ENCODE data around the gene PCSK1.

Gene PCSK1

DNA sequence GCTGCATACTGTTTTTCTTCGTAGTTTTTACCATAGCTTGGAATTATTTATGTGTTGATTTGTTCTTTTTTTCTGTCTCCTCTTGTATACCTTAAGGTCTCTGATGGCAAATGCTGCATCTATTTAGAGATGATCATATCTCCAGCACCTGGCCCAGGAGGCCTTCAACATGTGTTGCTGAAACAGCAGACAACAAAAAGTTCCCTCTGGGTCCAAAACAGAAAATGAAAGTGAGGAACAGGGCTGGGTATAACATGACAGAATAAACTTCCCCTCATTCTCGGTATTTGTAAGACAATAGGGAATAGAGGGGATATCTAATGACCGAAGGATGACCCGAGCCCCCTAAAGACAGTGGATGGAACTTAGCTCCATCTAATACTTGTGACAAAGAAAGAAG lies 22.7 kb upstream of the PCSK1 start:
- no peak overlapping the region for H3K4me2 ChIP-seq (ENCODE audit: low read length)
- no peak overlapping the region for H3K4me3 ChIP-seq (ENCODE audit: low read depth, low read length, poor library complexity, severe bottlenecking)
- H3K9me3 ChIP-seq (ENCODE audit: low read length): no peaks in the 10 kb centered on the region
- H4K20me1 ChIP-seq (ENCODE audit: insufficient read depth, low read length): no peaks in the 10 kb centered on the region
- no peaks in the 10 kb centered on the region for H3K79me2 ChIP-seq (ENCODE audit: insufficient read depth, low read length)
- H3K36me3 ChIP-seq (ENCODE audit: insufficient read depth, low read length): no peaks in the 10 kb centered on the region
- H3F3A ChIP-seq (ENCODE audit: insufficient read depth, low read length): no peaks in the 10 kb centered on the region
- no peak overlapping the region for H2AFZ ChIP-seq (ENCODE audit: low read length)
- H3K9ac ChIP-seq (ENCODE audit: low read length): no peak overlapping the region
- no peaks in the 10 kb centered on the region for H3K4me1 ChIP-seq (ENCODE audit: insufficient read depth, low read length, severe bottlenecking)
- TF ChIP-seq EZH2 (IDR thresholded peaks at IDR 0.05; ENCODE audit: borderline replicate concordance, low read length): no peak
- TF ChIP-seq, protein P1, sequence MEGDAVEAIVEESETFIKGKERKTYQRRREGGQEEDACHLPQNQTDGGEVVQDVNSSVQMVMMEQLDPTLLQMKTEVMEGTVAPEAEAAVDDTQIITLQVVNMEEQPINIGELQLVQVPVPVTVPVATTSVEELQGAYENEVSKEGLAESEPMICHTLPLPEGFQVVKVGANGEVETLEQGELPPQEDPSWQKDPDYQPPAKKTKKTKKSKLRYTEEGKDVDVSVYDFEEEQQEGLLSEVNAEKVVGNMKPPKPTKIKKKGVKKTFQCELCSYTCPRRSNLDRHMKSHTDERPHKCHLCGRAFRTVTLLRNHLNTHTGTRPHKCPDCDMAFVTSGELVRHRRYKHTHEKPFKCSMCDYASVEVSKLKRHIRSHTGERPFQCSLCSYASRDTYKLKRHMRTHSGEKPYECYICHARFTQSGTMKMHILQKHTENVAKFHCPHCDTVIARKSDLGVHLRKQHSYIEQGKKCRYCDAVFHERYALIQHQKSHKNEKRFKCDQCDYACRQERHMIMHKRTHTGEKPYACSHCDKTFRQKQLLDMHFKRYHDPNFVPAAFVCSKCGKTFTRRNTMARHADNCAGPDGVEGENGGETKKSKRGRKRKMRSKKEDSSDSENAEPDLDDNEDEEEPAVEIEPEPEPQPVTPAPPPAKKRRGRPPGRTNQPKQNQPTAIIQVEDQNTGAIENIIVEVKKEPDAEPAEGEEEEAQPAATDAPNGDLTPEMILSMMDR (IDR thresholded peaks at IDR 0.05; ENCODE audit: low read length): no peak
- H3K27ac ChIP-seq (ENCODE audit: low read depth, low read length, poor library complexity, severe bottlenecking): no peak overlapping the region
- no peaks in the 10 kb centered on the region for H3K9me2 ChIP-seq (ENCODE audit: low read depth, low read length)
- no peaks in the 10 kb centered on the region for H3K27me3 ChIP-seq (ENCODE audit: insufficient read depth, low read length)

DNA sequence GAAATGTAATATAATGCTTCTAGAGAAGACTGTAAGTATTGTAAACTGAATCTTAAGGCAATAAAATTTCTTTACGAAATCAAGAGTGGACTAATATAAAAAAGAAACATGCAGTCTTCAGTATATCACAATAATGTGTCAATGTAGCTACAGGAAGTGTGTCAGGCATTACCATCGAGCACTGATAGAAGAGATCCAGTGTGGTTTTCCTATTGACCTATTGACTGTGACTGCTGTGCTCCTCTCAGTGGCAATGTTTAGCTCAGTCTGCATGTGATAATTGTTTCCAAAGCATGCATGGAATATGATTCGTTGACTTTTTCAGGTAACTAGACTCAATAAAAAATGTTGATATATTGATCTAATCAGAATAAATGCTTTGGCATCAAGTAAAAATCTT lies 20.3 kb upstream of the PCSK1 start:
- H4K20me1 ChIP-seq (ENCODE audit: insufficient read depth, low read length): no peaks in the 10 kb centered on the region
- H3K9me2 ChIP-seq (ENCODE audit: low read depth, low read length): no peaks in the 10 kb centered on the region
- H3K4me3 ChIP-seq (ENCODE audit: low read depth, low read length, poor library complexity, severe bottlenecking): no peak overlapping the region
- no peaks in the 10 kb centered on the region for H3K4me1 ChIP-seq (ENCODE audit: insufficient read depth, low read length, severe bottlenecking)
- H3F3A ChIP-seq (ENCODE audit: insufficient read depth, low read length): no peaks in the 10 kb centered on the region
- H3K27ac ChIP-seq (ENCODE audit: low read depth, low read length, poor library complexity, severe bottlenecking): no peak overlapping the region
- no peak overlapping the region for H3K4me2 ChIP-seq (ENCODE audit: low read length)
- H2AFZ ChIP-seq (ENCODE audit: low read length): no peak overlapping the region
- TF ChIP-seq, protein P1 (IDR thresholded peaks at IDR 0.05; ENCODE audit: low read length): no peak
- TF ChIP-seq EZH2 (IDR thresholded peaks at IDR 0.05; ENCODE audit: borderline replicate concordance, low read length): no peak
- H3K79me2 ChIP-seq (ENCODE audit: insufficient read depth, low read length): no peaks in the 10 kb centered on the region
- H3K9me3 ChIP-seq (ENCODE audit: low read length): no peaks in the 10 kb centered on the region
- no peaks in the 10 kb centered on the region for H3K27me3 ChIP-seq (ENCODE audit: insufficient read depth, low read length)
- H3K9ac ChIP-seq (ENCODE audit: low read length): no peak overlapping the region
- no peaks in the 10 kb centered on the region for H3K36me3 ChIP-seq (ENCODE audit: insufficient read depth, low read length)

DNA sequence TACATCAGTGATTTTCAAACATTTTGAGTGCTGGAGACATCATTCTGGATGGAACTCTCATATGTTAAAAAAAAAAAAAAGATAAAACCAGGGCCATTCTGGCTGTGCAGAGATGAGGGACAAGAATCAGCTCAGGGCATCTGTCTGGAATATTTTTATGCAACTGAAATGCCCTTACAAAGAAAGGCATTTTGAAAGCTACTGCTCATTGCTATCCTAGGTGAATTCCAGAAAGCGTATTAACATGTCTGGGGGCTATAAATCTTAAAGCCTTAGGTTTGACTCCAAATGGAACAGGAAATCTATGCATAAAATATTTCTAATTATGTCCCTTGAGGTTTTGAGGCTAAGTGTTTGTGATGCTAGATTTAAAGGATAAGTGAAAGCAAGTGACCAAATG lies 14.9 kb upstream of the PCSK1 start:
- H2AFZ ChIP-seq (ENCODE audit: low read length): no peak overlapping the region
- no peaks in the 10 kb centered on the region for H3K4me1 ChIP-seq (ENCODE audit: insufficient read depth, low read length, severe bottlenecking)
- no peaks in the 10 kb centered on the region for H3K27me3 ChIP-seq (ENCODE audit: insufficient read depth, low read length)
- no peak overlapping the region for H3K4me2 ChIP-seq (ENCODE audit: low read length)
- H3K9me2 ChIP-seq (ENCODE audit: low read depth, low read length): no peaks in the 10 kb centered on the region
- H4K20me1 ChIP-seq (ENCODE audit: insufficient read depth, low read length): no peaks in the 10 kb centered on the region
- TF ChIP-seq EZH2 (IDR thresholded peaks at IDR 0.05; ENCODE audit: borderline replicate concordance, low read length): no peak
- TF ChIP-seq, protein P1 (IDR thresholded peaks at IDR 0.05; ENCODE audit: low read length): no peak
- H3K4me3 ChIP-seq (ENCODE audit: low read depth, low read length, poor library complexity, severe bottlenecking): no peak overlapping the region
- no peak overlapping the region for H3K9ac ChIP-seq (ENCODE audit: low read length)
- H3K27ac ChIP-seq (ENCODE audit: low read depth, low read length, poor library complexity, severe bottlenecking): no peak overlapping the region
- no peaks in the 10 kb centered on the region for H3K9me3 ChIP-seq (ENCODE audit: low read length)
- H3K79me2 ChIP-seq (ENCODE audit: insufficient read depth, low read length): no peaks in the 10 kb centered on the region
- no peaks in the 10 kb centered on the region for H3F3A ChIP-seq (ENCODE audit: insufficient read depth, low read length)
- no peaks in the 10 kb centered on the region for H3K36me3 ChIP-seq (ENCODE audit: insufficient read depth, low read length)
